ENCODE data around the gene CLASP1. TPM values are rescaled to one million over a fixed set of nuclear protein-coding genes. Genes with fewer than 3 reads are reported as not detected.

CLASP1 gene
- total RNA-seq, 1 experiment from 2014 or later, result 45.9 TPM

DNA sequence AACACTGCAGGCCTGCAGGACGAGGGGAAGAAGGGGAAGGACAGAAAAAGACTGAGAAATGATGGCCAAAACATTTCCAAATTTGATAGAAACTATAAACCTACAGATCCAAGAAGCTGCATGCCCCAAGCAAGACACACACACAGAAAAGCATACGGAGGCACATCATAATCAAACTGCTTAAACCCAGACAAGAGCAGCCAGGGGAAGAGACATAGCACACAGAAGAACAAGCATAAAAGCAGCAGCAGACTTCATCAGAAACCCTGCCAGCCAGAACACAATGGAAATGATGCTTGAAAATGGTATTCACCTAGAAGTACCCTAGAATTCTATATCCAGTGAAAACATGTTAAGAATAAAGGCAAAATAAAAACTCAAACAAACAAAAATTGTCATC, 175.8 kb downstream of the CLASP1 start:
- H2BK120ac ChIP-seq (ENCODE audit: low read depth, low read length, poor library complexity, severe bottlenecking), result no peak overlapping the region
- no peak overlapping the region for H3K18ac ChIP-seq (ENCODE audit: insufficient read length, low read depth, low read length)
- no peaks in the 10 kb centered on the region for H3K9me3 Mint-ChIP-seq
- H3K27me3 ChIP-seq (ENCODE audit: insufficient read depth, low read length), result no peaks in the 10 kb centered on the region
- no peak overlapping the region for H3K14ac ChIP-seq (ENCODE audit: insufficient read depth, low read length)
- H3K27ac ChIP-seq (ENCODE audit: insufficient read length, low read depth, low read length), result no peak overlapping the region
- no peak overlapping the region for H2BK5ac ChIP-seq (ENCODE audit: insufficient read length, low read length)
- no peak overlapping the region for H2BK15ac ChIP-seq (ENCODE audit: low read depth, low read length)
- no peak overlapping the region for H2AFZ ChIP-seq (ENCODE audit: low read length)
- H3K4me1 ChIP-seq (ENCODE audit: insufficient read depth, low read length), result no peaks in the 10 kb centered on the region; the same call in 1 of the 2 replicates
- no peak overlapping the region for H3K56ac ChIP-seq (ENCODE audit: insufficient read length, low read depth, low read length)
- TF ChIP-seq, protein P1, sequence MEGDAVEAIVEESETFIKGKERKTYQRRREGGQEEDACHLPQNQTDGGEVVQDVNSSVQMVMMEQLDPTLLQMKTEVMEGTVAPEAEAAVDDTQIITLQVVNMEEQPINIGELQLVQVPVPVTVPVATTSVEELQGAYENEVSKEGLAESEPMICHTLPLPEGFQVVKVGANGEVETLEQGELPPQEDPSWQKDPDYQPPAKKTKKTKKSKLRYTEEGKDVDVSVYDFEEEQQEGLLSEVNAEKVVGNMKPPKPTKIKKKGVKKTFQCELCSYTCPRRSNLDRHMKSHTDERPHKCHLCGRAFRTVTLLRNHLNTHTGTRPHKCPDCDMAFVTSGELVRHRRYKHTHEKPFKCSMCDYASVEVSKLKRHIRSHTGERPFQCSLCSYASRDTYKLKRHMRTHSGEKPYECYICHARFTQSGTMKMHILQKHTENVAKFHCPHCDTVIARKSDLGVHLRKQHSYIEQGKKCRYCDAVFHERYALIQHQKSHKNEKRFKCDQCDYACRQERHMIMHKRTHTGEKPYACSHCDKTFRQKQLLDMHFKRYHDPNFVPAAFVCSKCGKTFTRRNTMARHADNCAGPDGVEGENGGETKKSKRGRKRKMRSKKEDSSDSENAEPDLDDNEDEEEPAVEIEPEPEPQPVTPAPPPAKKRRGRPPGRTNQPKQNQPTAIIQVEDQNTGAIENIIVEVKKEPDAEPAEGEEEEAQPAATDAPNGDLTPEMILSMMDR (conservative IDR thresholded peaks at IDR 0.05), result no peak
- no peak overlapping the region for H4K91ac ChIP-seq (ENCODE audit: insufficient read length, low read depth, low read length)
- H3K27ac Mint-ChIP-seq, result peak overlapping the region in 2 of 3 experiments; percentile 1 to 40; a peak in 2 of 7 replicates
- H3K23ac ChIP-seq (ENCODE audit: insufficient read length, low read depth, low read length), result no peak overlapping the region
- H2BK12ac ChIP-seq (ENCODE audit: insufficient read length, low read depth, low read length), result no peak overlapping the region
- no peak overlapping the region for H3K4ac ChIP-seq (ENCODE audit: low read depth, low read length)
- H3K4me2 ChIP-seq (ENCODE audit: insufficient read depth, insufficient read length, low read length), result no peak overlapping the region
- H3K79me2 ChIP-seq (ENCODE audit: insufficient read depth, low read length), result 0 out of 2 replicates have a peak, but pooled peaks cover 3% of the 10 kb centered on the region
- H3K9me3 ChIP-seq (ENCODE audit: control insufficient read depth, low read depth, low read length), result no peaks in the 10 kb centered on the region
- WGBS (ENCODE audit: extremely low coverage, insufficient read length, low lambda C conversion rate), result no CpG with 5 or more reads among the region's 2 CpGs
- H3K36me3 Mint-ChIP-seq (ENCODE audit: insufficient read depth in 1 of 3, low read depth in 3 of 3), result peaks cover 13 to 22% (median 16%) of the 10 kb centered on the region in 3 experiments; a peak in 6 of 7 replicates
- H3K27me3 Mint-ChIP-seq (ENCODE audit: low read depth), result no peaks in the 10 kb centered on the region
- H3K4me1 Mint-ChIP-seq, result peaks cover 27 to 34% of the 10 kb centered on the region in 2 experiments
- H3T11ph ChIP-seq (ENCODE audit: low read length), result no peak overlapping the region
- H2BK20ac ChIP-seq (ENCODE audit: low read depth, low read length, poor library complexity, severe bottlenecking), result no peak overlapping the region
- no peak for DNase-seq
- H3K9ac ChIP-seq (ENCODE audit: extremely low read depth, insufficient read length, low read length), result no peak overlapping the region
- no peaks in the 10 kb centered on the region for H3K79me1 ChIP-seq (ENCODE audit: insufficient read depth, low read depth, low read length, poor library complexity, severe bottlenecking)
- H4K8ac ChIP-seq (replicated peaks; ENCODE audit: insufficient read length, low read depth, low read length), result no peak overlapping the region
- H3K23me2 ChIP-seq (ENCODE audit: insufficient read length, low read depth, low read length, poor library complexity, severe bottlenecking), result no peaks in the 10 kb centered on the region
- H2AK5ac ChIP-seq (ENCODE audit: insufficient read length, low read length), result no peak overlapping the region
- H4K5ac ChIP-seq (ENCODE audit: insufficient read length, low read depth, low read length), result no peak overlapping the region
- H3K4me3 Mint-ChIP-seq, result no peak overlapping the region
- H4K20me1 ChIP-seq (ENCODE audit: control insufficient read depth, insufficient read depth, insufficient read length), result no peaks in the 10 kb centered on the region

Data from H9 (cell line).